Measurements from ENCODE around the gene OVOL3.

OVOL3 gene

DNA sequence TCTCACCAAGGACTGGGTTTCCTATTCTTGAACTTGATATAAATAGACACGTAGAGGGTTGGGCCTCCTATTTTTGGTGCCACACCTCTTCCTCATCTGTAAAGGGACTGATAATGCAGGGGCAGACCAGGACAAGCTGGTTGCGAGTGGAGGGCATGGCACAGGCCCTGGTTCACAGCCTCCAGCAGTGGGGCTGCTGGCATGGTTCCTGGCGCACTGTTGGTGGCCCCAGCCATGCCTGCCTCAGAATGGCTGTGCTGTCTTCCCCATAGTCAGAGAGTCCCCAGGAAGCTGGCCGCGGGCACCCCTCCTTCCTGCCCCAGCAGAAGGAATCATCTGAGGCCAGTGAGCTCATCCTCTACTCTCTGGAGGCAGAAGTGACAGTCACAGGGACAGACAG, 10.5 kb upstream of the OVOL3 start:
- DNase-seq (ENCODE audit: low spot score) = no peak

DNA sequence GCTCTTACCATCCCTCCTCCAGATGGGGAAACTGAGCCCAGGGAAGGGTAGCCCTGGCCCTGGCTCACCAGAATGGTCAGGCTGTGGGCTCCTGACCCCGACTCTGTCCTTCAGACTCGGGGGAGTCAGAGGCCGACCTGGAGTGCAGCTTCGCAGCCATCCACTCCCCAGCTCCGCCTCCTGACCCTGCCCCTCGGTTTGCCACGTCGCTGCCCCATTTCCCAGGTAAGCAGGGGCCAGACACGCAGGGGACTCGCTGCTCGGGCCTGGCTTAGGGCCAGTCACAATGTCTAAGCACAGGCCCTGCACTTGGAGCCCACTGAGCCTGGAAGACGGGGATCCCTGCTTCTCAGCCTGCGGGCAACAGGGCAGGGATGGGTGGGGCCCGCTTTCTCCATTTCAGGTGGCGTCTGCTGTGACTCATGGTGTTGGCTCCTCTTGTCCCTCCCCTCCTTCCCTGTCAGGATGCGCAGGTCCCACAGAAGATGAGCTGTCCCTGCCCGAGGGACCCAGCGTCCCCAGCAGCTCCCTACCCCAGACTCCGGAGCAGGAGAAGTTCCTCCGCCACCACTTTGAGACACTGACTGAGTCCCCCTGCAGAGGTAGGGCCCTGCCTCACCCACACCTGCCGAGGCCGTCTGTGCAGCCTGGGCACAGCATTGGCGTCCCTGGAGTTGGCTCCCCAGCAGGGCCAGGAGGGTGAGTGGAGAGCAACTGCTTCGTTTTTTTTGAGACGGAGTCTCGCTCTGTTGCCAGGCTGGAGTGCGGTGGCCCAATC, 9.2 kb upstream of the OVOL3 start:
- no peak for DNase-seq (ENCODE audit: low spot score)

DNA sequence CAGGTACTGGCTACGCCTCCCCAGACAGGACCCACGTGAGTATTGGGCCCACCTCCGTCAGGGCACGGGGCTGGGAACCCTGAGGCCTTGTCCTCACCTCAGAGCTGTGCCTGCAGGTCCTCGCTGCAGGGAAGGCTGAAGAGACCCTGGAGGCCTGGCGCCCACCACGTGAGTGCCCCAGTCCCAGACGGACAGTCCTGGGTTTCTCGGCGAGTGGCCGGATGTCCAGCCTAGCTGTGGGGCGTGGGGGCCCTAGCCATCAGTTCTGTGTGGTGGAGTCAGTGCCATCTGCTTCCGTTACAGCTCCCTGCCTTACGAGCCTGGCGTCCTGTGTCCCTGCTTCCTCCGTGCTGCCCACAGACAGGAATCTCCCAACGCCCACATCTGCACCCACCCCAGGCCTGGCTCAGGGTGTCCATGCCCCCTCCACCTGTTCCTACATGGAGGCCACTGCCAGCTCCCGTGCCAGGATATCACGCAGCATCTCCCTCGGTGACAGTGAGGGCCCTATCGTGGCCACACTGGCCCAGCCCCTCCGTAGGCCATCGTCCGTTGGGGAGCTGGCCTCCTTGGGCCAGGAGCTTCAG, 7.8 kb upstream of the OVOL3 start:
- no peak for DNase-seq (ENCODE audit: low spot score)

- DNase-seq (ENCODE audit: low spot score) = no peak
Observed at GRCh38 chr19:36103842-36104552, 6.9 kb upstream of the OVOL3 start.

- no peak for DNase-seq (ENCODE audit: low spot score)
Observed at GRCh38 chr19:36106441-36106840, 4.5 kb upstream of the OVOL3 start.

- no peak for DNase-seq (ENCODE audit: low spot score)
Observed at GRCh38 chr19:36106991-36107390, 4.0 kb upstream of the OVOL3 start.

GRCh38 chr19:36108684-36109083, 2.3 kb upstream of the OVOL3 start:
- no peak for DNase-seq (ENCODE audit: low spot score)

- no peak for DNase-seq (ENCODE audit: low spot score)
Observed at GRCh38 chr19:36111200-36111539, 227 bp downstream of the OVOL3 start.

GRCh38 chr19:36112678-36113077, 1.7 kb downstream of the OVOL3 start:
- no peak for DNase-seq (ENCODE audit: low spot score)

DNA sequence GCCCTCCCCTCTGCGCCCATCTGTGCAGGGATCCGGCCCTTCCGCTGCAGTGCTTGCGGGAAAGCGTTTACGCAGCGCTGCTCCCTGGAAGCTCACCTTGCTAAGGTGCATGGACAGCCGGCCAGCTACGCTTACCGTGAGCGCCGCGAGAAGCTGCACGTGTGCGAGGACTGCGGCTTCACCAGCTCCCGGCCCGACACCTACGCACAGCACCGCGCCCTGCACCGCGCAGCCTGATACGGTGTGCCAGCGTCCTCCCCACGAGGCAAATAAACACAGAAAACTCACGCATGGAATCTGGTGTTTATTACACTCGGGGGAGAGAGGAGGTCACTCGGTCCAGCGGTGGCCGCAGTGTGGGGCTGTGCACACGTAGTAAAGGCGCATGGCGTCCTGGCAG, 2.5 kb downstream of the OVOL3 start:
- no peak for DNase-seq (ENCODE audit: low spot score)

DNA sequence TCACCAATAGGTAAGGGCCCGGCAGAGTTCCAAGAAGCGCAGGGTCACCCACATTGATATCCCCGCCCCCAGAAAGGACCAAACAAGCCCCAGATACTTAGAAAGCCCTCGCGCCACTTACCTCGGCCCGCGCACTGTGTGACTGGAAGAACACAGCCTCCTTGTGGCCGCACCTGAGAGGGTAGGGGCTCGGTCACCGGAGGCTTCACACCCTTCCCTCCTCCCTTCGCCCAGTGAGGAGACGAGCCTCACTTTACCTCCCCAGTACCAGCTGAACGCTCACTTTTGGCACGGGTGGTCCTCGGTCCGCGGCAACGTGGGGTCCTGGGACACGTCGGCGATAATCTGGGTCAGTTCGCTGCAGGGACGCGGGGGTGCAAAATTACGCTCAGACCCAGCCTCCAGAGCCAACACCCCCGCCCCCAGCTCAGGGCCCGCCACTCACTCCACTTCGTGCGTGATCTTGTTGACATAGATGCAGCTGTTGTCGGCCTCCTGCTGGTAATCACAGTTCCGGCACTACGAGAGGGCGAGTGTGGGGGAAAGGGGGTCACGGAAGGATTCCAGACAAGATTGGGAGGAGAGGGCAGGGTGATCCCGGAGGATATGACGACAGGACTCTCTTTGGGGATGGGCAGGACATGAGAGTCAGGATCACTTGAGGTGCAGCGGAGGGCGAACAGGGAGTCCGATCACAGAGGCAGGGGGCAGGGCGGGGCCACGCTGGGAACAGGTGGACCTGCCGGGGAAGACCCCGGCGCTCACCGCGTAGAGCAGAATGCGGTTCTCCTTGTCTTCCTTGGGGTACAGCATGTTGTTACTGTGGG, 3.2 kb downstream of the OVOL3 start:
- peak; percentile 6 for DNase-seq (ENCODE audit: low spot score)

DNA sequence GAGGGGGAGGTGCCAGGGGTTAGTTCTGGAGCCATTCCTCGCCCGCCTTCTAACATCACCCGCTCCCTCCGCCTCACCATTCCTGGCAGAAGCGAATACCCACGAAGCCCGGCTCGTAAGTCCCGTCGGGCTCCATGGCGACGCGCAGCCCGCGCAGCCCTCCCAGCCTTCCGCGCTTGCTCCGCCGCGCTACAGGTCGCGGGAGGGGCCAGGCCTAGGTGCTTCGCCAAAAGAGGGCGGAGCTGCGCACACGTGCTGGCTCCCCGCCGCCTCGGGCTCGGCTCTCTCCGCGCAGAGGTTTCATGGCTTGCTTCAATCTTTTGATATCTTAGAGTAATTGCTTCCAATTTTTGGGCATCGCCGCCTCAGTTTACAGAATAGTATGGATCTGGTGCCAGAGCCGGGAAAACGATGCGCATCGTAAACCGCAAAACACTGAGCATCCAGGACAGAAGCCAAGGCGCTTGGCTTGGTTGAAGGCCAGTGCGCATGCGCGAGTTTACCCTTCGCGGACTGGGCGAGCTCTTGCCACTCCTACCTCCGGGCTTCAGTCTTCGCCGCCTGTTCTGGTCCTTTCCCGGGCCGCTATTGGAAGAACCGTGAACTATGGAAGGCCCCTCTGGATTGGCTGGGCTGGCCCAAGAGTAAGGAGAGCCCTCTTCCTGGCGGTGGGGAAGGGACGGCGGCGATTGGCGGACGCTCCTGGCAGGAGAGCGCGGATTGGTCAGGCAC, 3.9 kb downstream of the OVOL3 start, which contains the start of gene POLR2I:
POLR2I (minus strand) TSS at position 155 of the 732 bp plus-strand sequence; CDS start at position 136, 19 bp downstream.
- DNase-seq (ENCODE audit: low spot score) = peak; percentile 100

- peak; percentile 92 for DNase-seq (ENCODE audit: low spot score)
Observed at GRCh38 chr19:36115453-36116343, 4.8 kb downstream of the OVOL3 start, which contains the start of gene TBCB. TSS of gene TBCB (plus strand) at chr19:36115468. CDS start at chr19:36115561, 93 bp downstream.

DNA sequence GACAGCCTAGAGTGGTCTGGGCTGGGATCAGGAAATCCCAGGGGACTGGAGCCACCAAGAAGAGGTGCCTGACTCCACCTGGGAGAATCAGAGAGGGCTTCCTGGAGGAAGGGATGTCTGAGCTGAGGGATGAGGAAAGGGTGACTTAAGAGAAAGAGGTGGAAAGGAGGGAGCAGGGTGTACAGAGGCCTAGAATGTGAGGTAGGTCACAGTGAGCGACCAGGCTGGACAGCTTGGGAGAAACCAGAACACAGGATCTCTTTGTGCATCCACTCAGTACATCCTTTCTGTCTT, 5.3 kb downstream of the OVOL3 start:
- DNase-seq (ENCODE audit: low spot score) = no peak

DNA sequence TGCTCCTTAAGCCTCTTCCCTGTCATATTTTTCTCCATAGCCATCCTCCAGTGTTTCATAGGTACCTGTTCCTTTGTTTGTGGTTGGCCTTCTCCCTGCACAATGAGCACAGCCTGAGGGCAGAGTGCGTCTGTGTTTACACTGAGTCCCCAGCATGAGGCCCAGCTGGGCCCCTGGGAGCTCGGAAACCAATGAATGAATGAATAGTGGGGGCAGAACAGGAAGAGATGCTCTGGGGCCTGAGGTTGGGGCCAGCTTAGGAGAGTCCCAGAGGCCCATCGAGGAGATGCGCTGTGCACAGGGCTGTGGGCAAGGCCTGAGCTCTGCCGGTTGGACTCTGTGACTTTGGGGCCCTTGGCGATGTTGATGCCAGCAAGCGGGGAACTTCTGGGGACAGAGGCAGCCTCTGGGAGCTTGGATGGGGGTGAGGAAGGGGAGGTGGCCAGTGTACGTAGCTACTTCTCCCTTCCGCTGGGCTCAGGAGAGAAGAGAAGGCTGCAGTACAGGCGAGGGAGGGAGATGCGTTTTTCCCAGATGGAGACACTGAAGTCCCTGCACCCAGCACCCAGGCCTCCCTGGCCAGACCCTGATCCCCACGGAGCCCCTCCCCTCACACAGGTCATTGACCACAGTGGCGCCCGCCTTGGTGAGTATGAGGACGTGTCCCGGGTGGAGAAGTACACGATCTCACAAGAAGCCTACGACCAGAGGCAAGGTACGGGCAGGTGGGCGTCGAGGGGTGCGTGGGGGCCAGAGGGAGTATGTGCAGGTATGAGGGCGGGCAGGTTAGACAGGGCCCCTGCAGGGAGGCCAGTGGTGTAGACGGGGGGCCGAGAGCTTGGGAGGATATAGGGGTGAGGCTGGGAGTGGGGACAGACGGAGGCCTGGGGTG, 9.4 kb downstream of the OVOL3 start:
- no peak for DNase-seq (ENCODE audit: low spot score)

- no peak for DNase-seq (ENCODE audit: low spot score)
Observed at GRCh38 chr19:36120984-36121358, 10.0 kb downstream of the OVOL3 start.

DNA sequence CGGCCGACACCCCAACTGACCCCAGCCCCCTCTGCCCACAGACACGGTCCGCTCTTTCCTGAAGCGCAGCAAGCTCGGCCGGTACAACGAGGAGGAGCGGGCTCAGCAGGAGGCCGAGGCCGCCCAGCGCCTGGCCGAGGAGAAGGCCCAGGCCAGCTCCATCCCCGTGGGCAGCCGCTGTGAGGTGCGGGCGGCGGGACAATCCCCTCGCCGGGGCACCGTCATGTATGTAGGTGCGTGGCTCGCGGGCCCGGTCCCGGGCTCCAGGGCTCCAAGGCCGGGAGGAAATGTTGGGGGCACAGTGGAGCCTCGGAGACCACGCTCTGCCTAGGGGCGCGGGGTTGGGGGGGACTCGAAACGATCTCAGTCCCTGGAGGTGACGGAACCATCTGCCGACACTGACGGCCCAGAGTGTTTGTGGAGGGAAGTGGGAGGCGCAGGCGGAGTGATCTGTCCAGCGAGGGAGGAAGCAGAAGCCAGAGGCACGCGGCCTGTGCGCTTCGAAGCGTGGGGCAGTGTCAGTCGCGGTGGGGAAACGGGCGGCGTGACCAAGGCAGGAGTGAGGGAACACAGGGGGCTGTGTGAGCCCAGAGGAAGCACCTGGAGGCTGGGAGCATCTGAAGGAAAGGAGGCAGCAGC, 10.7 kb downstream of the OVOL3 start:
- no peak for DNase-seq (ENCODE audit: low spot score)

- DNase-seq (ENCODE audit: low spot score) = no peak
Observed at GRCh38 chr19:36125557-36125956, 14.6 kb downstream of the OVOL3 start.

DNA sequence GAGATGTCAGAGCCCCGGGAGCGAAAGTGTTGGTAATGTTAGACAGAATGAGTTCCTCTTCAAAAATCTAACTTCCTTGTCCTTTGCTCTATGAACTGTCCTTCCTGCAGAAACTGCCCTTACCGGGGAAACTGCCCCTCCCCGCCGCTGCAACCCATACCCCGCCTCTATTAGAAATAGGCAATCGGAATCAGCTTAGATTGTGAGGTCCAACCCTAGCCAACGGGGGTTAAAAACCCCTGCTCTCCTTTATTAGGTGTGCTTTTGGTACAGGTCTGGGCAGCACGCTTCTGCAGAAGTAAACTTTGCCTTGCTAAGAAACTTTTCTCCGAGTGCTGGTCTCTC, 17.4 kb downstream of the OVOL3 start:
- no peak for DNase-seq (ENCODE audit: low spot score)

Data from CD4-positive, alpha-beta T cell treated with Interleukin-15 for 4 hours (primary cell).